Measurements from ENCODE around the gene AKT2. TPM values are rescaled to one million over a fixed set of nuclear protein-coding genes. Genes with fewer than 3 reads are reported as not detected.

AKT2 gene
- total RNA-seq, 2 donors from 2014 or later = 46.2 to 96.2 TPM

- TF ChIP-seq POLR2A (IDR thresholded peaks at IDR 0.05) (no peak), CTCF (IDR thresholded peaks at IDR 0.05) (no peak)
- no peak for ATAC-seq
- Histone ChIP-seq H3K36me3 (replicated peaks in 1 of 2; ENCODE audit: insufficient read depth in 1 of 2, low read depth in 2 of 2) (no peaks in the 10 kb centered on the region), H3K9me3 (no peaks in the 10 kb centered on the region), H3K27me3 (no peaks in the 10 kb centered on the region), H3K4me1 (peaks cover 75% of the 10 kb centered on the region), H3K27ac (no peak overlapping the region), H3K4me3 (no peak overlapping the region)
- intact Hi-C loops (cut with DNase I) = no loop called here
- no peak for DNase-seq
- WGBS, 2 donors = 89 to 90% methylated on average over 14 of the region's 14 CpGs
Measured at GRCh38 chr19:40272261-40272660, 12.9 kb downstream of the AKT2 start.

GRCh38 chr19:40271706-40272105, 13.4 kb downstream of the AKT2 start:
- Histone ChIP-seq H3K36me3 (replicated peaks in 1 of 2; ENCODE audit: insufficient read depth in 1 of 2, low read depth in 2 of 2) (no peaks in the 10 kb centered on the region), H3K4me3 (no peak overlapping the region), H3K27ac (no peak overlapping the region), H3K4me1 (peaks cover 75% of the 10 kb centered on the region), H3K9me3 (no peaks in the 10 kb centered on the region), H3K27me3 (no peaks in the 10 kb centered on the region)
- 88 to 100% methylated on average over 3 to 4 of the region's 4 CpGs for WGBS, 2 donors
- DNase-seq = no peak
- TF ChIP-seq POLR2A (IDR thresholded peaks at IDR 0.05) = no peak
- no peak for ATAC-seq
- intact Hi-C loops (cut with DNase I) = no loop called here

GRCh38 chr19:40270362-40271089, 14.6 kb downstream of the AKT2 start:
- intact Hi-C loops (cut with DNase I) = no loop called here
- Histone ChIP-seq H3K4me3 (no peak overlapping the region), H3K36me3 (replicated peaks in 1 of 2; ENCODE audit: insufficient read depth in 1 of 2, low read depth in 2 of 2) (no peaks in the 10 kb centered on the region), H3K27me3 (no peaks in the 10 kb centered on the region), H3K9me3 (no peaks in the 10 kb centered on the region), H3K27ac (no peak overlapping the region), H3K4me1 (peaks cover 83% of the 10 kb centered on the region)
- 79 to 91% methylated on average over 12 of the region's 12 CpGs for whole genome bisulfite sequencing, 2 donors
- no peak for TF ChIP-seq CTCF (IDR thresholded peaks at IDR 0.05)
- TF ChIP-seq POLR2A (IDR thresholded peaks at IDR 0.05) = no peak
- DNase-seq (no peak), ATAC-seq (no peak)

- peaks cover 74% of the 10 kb centered on the region for H3K4me1 ChIP-seq
- no peak for ATAC-seq
- WGBS, 2 donors = 84 to 91% methylated on average over 10 to 11 of the region's 11 CpGs
Measured at GRCh38 chr19:40269216-40269940, 15.8 kb downstream of the AKT2 start.

More at GRCh38 chr19:40269216-40269940, 15.8 kb downstream of the AKT2 start:
- DNase-seq = no peak
- Histone ChIP-seq H3K4me3 (no peak overlapping the region), H3K27ac (no peak overlapping the region), H3K36me3 (replicated peaks in 1 of 2; ENCODE audit: insufficient read depth in 1 of 2, low read depth in 2 of 2) (no peaks in the 10 kb centered on the region), H3K9me3 (no peaks in the 10 kb centered on the region), H3K27me3 (no peaks in the 10 kb centered on the region)
- intact Hi-C loops (cut with DNase I) = no loop called here
- TF ChIP-seq CTCF (IDR thresholded peaks at IDR 0.05) (no peak), POLR2A (IDR thresholded peaks at IDR 0.05) (no peak)

Data from body of pancreas (tissue), 4 donors.